Calu3 (cell line): Measurements from ENCODE around the gene PPP6R2. TPM values are rescaled to one million over a fixed set of nuclear protein-coding genes. Genes with fewer than 3 reads are reported as not detected.

Experiments used
- BruUV-seq: library from RNA; stranded (reverse); fragments of 400-500 nt; replicated peaks from 2 replicates; lab custom pipeline; 2021; lab: Mats Ljungman, UMichigan
- CTCF ChIA-PET: fragments of 300-600 bp; sonication (Branson Sonifier 250); formaldehyde crosslinking; loops from one replicate; lab custom pipeline; 2022; ENCODE audit warnings: antibody characterized with exemption; lab: Charles Lee
- DNase-seq: peaks from one replicate; pipeline ENCODE4 v3.0.0; 2022
- H3K27ac Mint-ChIP-seq: one replicate; pipeline ENCODE4 v1.8.0; 2022; ENCODE audit warnings: mixed read lengths; ENCODE audit not compliant: unreplicated experiment
- H3K27me3 Mint-ChIP-seq: one replicate; pipeline ENCODE4 v1.8.0; 2022; ENCODE audit warnings: mixed read lengths; ENCODE audit not compliant: unreplicated experiment
- H3K36me3 Mint-ChIP-seq: one replicate; pipeline ENCODE4 v1.8.0; 2022; ENCODE audit warnings: mild to moderate bottlenecking, moderate library complexity, mixed read lengths; ENCODE audit not compliant: insufficient read depth, unreplicated experiment
- H3K4me1 Mint-ChIP-seq: one replicate; pipeline ENCODE4 v1.8.0; 2022; ENCODE audit warnings: mild to moderate bottlenecking, low read depth, mixed read lengths; ENCODE audit not compliant: unreplicated experiment
- H3K4me3 Mint-ChIP-seq: one replicate; pipeline ENCODE4 v1.8.0; 2022; ENCODE audit warnings: mild to moderate bottlenecking, low read depth, moderate library complexity, mixed read lengths; ENCODE audit not compliant: unreplicated experiment
- H3K9me3 Mint-ChIP-seq: one replicate; pipeline ENCODE4 v1.8.0; 2022; ENCODE audit warnings: low read depth, mixed read lengths; ENCODE audit not compliant: unreplicated experiment
- intact Hi-C: fragments of 100-400 bp; cut with micrococcal nuclease; formaldehyde crosslinking; loops from one replicate; pipeline ENCODE4 v1.10.0; 2022; ENCODE audit not compliant: unreplicated experiment
- total RNA-seq: library from RNA; stranded (reverse); gene quantifications from 2 replicates; pipeline ENCODE4 v1.2.3, GENCODE V29; 2022
- TF ChIP-seq, protein P1 (sequence below): fragments of 200-600 bp; IDR thresholded peaks from one replicate; pipeline ENCODE4 v1.8.0; 2022; ENCODE audit warnings: antibody characterized with exemption; ENCODE audit not compliant: unreplicated experiment

Gene PPP6R2
- total RNA-seq, 1 experiment from 2014 or later: 47.1 TPM

DNA sequence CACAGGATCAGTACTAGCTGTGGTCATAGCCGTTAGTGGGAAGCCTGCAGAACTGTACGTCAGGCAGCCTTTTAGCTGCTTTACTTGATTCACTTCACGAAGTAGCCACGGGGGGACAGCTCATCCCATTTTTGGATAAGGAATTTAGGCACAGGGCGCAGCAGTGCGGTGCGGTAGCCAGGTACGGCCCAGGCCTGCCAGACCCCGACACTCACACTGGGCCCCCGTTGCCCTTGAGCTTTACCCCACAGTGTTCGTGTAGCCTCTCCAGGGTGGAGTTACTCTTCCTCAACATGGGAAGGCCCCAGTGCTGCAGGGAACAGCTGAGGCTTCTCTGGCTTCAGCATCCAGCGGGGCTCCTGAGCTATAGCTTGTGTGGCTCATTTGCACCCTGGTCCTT lies 72.3 kb downstream of the PPP6R2 start:
- H3K4me3 Mint-ChIP-seq: no peak overlapping the region
- intact Hi-C loops: no loop called here
- TF ChIP-seq, protein P1, sequence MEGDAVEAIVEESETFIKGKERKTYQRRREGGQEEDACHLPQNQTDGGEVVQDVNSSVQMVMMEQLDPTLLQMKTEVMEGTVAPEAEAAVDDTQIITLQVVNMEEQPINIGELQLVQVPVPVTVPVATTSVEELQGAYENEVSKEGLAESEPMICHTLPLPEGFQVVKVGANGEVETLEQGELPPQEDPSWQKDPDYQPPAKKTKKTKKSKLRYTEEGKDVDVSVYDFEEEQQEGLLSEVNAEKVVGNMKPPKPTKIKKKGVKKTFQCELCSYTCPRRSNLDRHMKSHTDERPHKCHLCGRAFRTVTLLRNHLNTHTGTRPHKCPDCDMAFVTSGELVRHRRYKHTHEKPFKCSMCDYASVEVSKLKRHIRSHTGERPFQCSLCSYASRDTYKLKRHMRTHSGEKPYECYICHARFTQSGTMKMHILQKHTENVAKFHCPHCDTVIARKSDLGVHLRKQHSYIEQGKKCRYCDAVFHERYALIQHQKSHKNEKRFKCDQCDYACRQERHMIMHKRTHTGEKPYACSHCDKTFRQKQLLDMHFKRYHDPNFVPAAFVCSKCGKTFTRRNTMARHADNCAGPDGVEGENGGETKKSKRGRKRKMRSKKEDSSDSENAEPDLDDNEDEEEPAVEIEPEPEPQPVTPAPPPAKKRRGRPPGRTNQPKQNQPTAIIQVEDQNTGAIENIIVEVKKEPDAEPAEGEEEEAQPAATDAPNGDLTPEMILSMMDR: no peak
- H3K27ac Mint-ChIP-seq: no peak overlapping the region
- BruUV-seq: no TSS peak
- H3K9me3 Mint-ChIP-seq: no peaks in the 10 kb centered on the region
- H3K27me3 Mint-ChIP-seq: no peaks in the 10 kb centered on the region
- DNase-seq: no peak
- H3K4me1 Mint-ChIP-seq: no peaks in the 10 kb centered on the region
- CTCF ChIA-PET: interaction anchor here (0.5 kb wide), 1 partner anchor 15 kb away, joined by 4 read pairs; no protein-coding TSS in a partner anchor
- H3K36me3 Mint-ChIP-seq: peaks cover 28% of the 10 kb centered on the region

DNA sequence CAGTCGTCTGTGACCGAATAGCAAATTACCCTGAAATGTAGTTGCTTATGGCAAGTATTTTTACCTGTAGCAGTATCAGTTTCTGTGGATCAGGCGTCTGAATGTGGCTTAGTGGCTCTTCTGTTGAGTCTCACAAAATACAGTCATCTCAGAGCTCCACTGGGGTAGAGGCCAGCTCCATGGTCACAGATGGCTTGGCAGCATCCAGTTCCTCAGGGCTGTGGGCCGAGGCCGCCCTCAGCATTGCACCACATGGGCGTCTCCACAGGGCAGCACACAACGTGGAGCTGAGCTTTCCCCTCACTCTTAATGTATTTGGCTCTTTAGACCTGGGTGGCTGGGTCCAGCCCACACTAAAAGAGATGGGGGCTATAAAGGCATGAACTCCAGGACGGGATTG lies 73.9 kb downstream of the PPP6R2 start:
- Mint-ChIP-seq H3K27ac (no peak overlapping the region), H3K4me1 (no peaks in the 10 kb centered on the region), H3K9me3 (no peaks in the 10 kb centered on the region), H3K4me3 (no peak overlapping the region), H3K36me3 (peaks cover 29% of the 10 kb centered on the region), H3K27me3 (no peaks in the 10 kb centered on the region)
- CTCF ChIA-PET: no interaction called here
- no TSS peak for BruUV-seq
- DNase-seq: no peak
- TF ChIP-seq, protein P1: no peak
- intact Hi-C loops: no loop called here

GRCh38 chr22:50417411-50418210 lies 74.5 kb downstream of the PPP6R2 start:
- H3K4me1 Mint-ChIP-seq: no peaks in the 10 kb centered on the region

DNA sequence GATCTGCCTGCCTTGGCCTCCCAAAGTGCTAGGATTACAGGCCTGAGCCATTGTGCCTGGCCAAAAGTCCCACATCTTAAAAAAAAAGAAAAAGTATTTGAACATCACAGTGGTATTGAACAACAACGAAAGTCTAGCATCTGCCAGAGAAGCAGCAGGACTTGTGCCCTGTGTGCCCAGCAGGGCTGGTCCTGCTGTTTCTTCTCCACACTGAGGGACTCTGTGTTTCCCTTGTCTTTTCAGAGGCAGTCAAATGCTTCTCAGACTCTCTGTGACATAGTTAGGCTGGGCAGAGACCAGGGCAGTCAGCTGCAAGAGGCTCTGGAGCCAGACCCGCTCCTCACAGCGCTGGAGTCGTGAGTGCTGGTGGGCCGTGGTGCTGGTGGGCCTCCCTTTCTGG lies 75.5 kb downstream of the PPP6R2 start:
- Mint-ChIP-seq H3K9me3 (no peaks in the 10 kb centered on the region), H3K36me3 (peaks cover 38% of the 10 kb centered on the region), H3K27ac (no peak overlapping the region), H3K4me1 (no peaks in the 10 kb centered on the region), H3K4me3 (no peak overlapping the region), H3K27me3 (no peaks in the 10 kb centered on the region)
- TF ChIP-seq, protein P1: no peak
- DNase-seq: no peak
- BruUV-seq: no TSS peak
- CTCF ChIA-PET: interaction anchor here (0.5 kb wide), 1 partner anchor 78 kb away, joined by 8 read pairs; no protein-coding TSS in a partner anchor
- intact Hi-C loops: no loop called here

More at GRCh38 chr22:50417411-50418210, 74.5 kb downstream of the PPP6R2 start:
- intact Hi-C loops: no loop called here
- Mint-ChIP-seq H3K9me3 (no peaks in the 10 kb centered on the region), H3K4me3 (no peak overlapping the region), H3K27ac (no peak overlapping the region), H3K27me3 (no peaks in the 10 kb centered on the region), H3K36me3 (peaks cover 31% of the 10 kb centered on the region)
- TF ChIP-seq, protein P1: no peak
- CTCF ChIA-PET: no interaction called here
- no TSS peak for BruUV-seq
- DNase-seq: no peak
